Thyroid gland (tissue), 4 donors: Measurements from ENCODE around the gene NBPF19. TPM values are rescaled to one million over a fixed set of nuclear protein-coding genes. Genes with fewer than 3 reads are reported as not detected.
"Not testable (repeated sequence)": the region's sequence is repeated elsewhere in the genome, so short reads cannot be mapped to it uniquely, and the experiment has no call there.

ENCODE experiments used
- DNase-seq, 2 donors: peaks; one replicate each; pipeline ENCODE4 v3.0.0-alpha.2; 2019
- H3K27ac ChIP-seq, 3 donors: fragments of 200-600 bp; sonication (generic); 1 replicate in 2 of 3; 2 replicates in 1 of 3; pipeline ENCODE4 v1.5.1; 2016 to 2019; ENCODE audit warnings: mild to moderate bottlenecking in 1 of 3, moderate library complexity in 1 of 3
- H3K27me3 ChIP-seq: fragments of 200-600 bp; sonication (generic); one replicate; pipeline ENCODE4 v1.5.1; 2019
- H3K36me3 ChIP-seq, 2 donors: fragments of 200-600 bp; sonication (generic); one replicate each; pipeline ENCODE4 v1.5.1; 2016 to 2019
- H3K4me1 ChIP-seq, 2 donors: fragments of 200-600 bp; sonication (generic); one replicate each; pipeline ENCODE4 v1.5.1; 2017 to 2019
- H3K4me3 ChIP-seq, 3 donors: fragments of 200-600 bp; sonication (generic); replicated peaks in 1 of 3; 1 replicate in 2 of 3; 2 replicates in 1 of 3; pipeline ENCODE4 v1.5.1; 2016; ENCODE audit warnings: mild to moderate bottlenecking in 1 of 3
- H3K9me3 ChIP-seq: fragments of 200-600 bp; sonication (generic); one replicate; pipeline ENCODE4 v1.5.1; 2017
- WGBS, 2 donors: methylation state at CpG; one replicate each; pipeline ENCODE4 v1.1.5; 2017; 5-methylcytosine and 5-hydroxymethylcytosine counted together
- intact Hi-C: fragments of 100-400 bp; cut with DNase I; formaldehyde crosslinking; loops from one replicate; pipeline ENCODE4 v1.15.1; 2023
- total RNA-seq, 4 donors: library from RNA; depleted of rRNA; stranded (reverse); fragments of >200 nt; gene quantifications; one replicate each; pipeline ENCODE4 v1.2.3, GENCODE V29; 2016
- TF ChIP-seq, protein P1 (sequence below), 6 experiments: fragments of 200-600 bp in 3 of 6; fragments of 450-650 bp in 3 of 6; sonication (generic) in 3 of 6; IDR thresholded peaks; one replicate each; pipeline ENCODE4 v1.5.1; 2016 to 2019; ENCODE audit warnings: antibody characterized with exemption in 6 of 6, mild to moderate bottlenecking in 2 of 6, inconsistent platforms in 1 of 6, moderate library complexity in 1 of 6

NBPF19 gene, protein sequence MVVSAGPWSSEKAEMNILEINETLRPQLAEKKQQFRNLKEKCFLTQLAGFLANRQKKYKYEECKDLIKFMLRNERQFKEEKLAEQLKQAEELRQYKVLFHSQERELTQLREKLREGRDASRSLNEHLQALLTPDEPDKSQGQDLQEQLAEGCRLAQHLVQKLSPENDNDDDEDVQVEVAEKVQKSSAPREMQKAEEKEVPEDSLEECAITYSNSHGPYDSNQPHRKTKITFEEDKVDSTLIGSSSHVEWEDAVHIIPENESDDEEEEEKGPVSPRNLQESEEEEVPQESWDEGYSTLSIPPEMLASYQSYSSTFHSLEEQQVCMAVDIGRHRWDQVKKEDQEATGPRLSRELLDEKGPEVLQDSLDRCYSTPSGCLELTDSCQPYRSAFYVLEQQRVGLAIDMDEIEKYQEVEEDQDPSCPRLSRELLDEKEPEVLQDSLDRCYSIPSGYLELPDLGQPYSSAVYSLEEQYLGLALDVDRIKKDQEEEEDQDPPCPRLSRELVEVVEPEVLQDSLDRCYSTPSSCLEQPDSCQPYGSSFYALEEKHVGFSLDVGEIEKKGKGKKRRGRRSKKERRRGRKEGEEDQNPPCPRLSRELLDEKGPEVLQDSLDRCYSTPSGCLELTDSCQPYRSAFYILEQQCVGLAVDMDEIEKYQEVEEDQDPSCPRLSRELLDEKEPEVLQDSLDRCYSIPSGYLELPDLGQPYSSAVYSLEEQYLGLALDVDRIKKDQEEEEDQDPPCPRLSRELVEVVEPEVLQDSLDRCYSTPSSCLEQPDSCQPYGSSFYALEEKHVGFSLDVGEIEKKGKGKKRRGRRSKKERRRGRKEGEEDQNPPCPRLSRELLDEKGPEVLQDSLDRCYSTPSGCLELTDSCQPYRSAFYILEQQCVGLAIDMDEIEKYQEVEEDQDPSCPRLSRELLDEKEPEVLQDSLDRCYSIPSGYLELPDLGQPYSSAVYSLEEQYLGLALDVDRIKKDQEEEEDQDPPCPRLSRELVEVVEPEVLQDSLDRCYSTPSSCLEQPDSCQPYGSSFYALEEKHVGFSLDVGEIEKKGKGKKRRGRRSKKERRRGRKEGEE (N-terminal part only)
- 10 to 100 TPM; 14.8 to 24.7 (median 19.2) TPM for total RNA-seq

DNA sequence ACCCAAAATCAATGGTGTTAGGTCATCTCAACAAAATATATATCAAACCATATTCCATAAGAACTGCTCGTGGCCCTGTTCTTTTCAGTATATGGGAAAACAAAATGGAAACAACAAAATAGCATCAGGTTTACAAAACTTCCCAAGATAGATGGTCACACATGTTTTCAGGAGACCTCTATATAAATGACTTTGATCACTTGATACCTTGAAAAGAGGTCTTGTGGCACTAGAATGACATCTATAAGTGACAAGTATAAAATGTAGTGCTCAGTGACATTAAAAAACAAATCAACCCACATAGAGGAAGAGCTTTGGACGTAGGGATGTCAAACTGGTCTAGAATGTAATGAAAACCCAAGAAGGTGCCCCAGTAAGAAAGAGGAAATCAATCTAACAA, at the start of gene NBPF19:
TSS of gene NBPF19 (plus strand) at position 301 of the 400 bp plus-strand sequence. CDS start 888 bp downstream, outside the sequence.
- H3K36me3 ChIP-seq, DNase-seq, intact Hi-C loops, H3K27me3 ChIP-seq, H3K4me3 ChIP-seq, H3K4me1 ChIP-seq, H3K27ac ChIP-seq, H3K9me3 ChIP-seq: not testable (repeated sequence)
- WGBS, 2 donors, result 83 to 86% methylated on average over 1 of the region's 2 CpGs

DNA sequence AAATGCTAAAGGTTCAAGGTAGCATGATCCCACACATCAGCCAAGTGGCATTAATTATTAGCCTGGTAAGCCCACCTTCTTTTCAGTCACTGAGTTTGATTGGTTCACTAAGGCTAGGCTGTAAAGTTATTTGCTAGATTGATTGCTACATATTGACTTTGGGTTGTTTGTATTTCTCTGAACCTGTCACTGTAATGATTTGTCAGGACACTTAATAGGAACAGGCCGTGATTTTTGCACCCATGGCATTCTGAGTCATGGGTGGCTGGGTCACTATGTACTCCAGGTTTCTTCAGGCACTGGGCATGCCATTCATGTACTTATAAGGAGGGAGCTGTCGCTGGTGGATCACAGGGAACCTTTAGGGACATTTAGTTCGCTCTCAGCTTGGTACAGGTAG, 46.5 kb upstream of the NBPF19 start:
- H3K4me3 ChIP-seq, H3K27ac ChIP-seq, H3K9me3 ChIP-seq, H3K36me3 ChIP-seq, H3K4me1 ChIP-seq, H3K27me3 ChIP-seq, intact Hi-C loops: not testable (repeated sequence)
- peak in 1 of 2 donors; percentile 21 for DNase-seq
- no CpG with 5 or more reads among the region's 3 CpGs for WGBS, 2 donors

DNA sequence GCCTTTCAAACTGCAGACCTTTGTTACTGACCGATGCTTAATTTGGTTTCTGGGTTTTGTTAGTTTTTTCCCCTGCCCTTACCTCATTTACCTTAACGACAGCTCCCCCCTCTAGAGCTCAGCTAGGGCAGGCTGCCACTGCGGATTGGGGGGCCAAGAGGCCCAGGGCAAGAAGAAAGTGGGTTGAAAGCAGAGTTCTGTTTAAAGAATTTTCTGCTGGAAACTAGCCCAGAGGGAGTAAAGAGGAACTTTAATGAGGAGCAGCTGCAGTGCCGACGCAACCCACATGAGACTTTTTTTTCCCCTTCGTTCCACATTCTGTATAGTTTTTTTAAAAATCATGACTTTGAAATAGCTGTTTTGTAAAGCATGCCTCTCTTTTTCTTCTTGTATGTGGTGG, 29.4 kb upstream of the NBPF19 start:
- intact Hi-C loops, H3K4me3 ChIP-seq, H3K4me1 ChIP-seq: not testable (repeated sequence)

GRCh38 chr1:149452196-149452595, 22.6 kb upstream of the NBPF19 start:
- H3K9me3 ChIP-seq, H3K36me3 ChIP-seq, H3K4me3 ChIP-seq, H3K27ac ChIP-seq, H3K4me1 ChIP-seq, DNase-seq, H3K27me3 ChIP-seq, intact Hi-C loops: not testable (repeated sequence)
- 80% methylated on average over 1 of the region's 2 CpGs; no CpG with 5 or more reads in 1 of the 2 donors for WGBS, 2 donors

More for the DNA sequence above, 29.4 kb upstream of the NBPF19 start:
- H3K9me3 ChIP-seq, H3K36me3 ChIP-seq, H3K27me3 ChIP-seq, H3K27ac ChIP-seq: not testable (repeated sequence)
- DNase-seq, result peak; percentile 12 to 40
- 0 to 15% methylated on average over 3 to 5 of the region's 6 CpGs for WGBS, 2 donors

GRCh38 chr1:149452652-149453051, 22.2 kb upstream of the NBPF19 start:
- H3K27ac ChIP-seq, H3K4me3 ChIP-seq, H3K36me3 ChIP-seq, DNase-seq, intact Hi-C loops, H3K27me3 ChIP-seq, H3K4me1 ChIP-seq, H3K9me3 ChIP-seq: not testable (repeated sequence)
- WGBS, 2 donors, result no CpG with 5 or more reads among the region's 1 CpG

DNA sequence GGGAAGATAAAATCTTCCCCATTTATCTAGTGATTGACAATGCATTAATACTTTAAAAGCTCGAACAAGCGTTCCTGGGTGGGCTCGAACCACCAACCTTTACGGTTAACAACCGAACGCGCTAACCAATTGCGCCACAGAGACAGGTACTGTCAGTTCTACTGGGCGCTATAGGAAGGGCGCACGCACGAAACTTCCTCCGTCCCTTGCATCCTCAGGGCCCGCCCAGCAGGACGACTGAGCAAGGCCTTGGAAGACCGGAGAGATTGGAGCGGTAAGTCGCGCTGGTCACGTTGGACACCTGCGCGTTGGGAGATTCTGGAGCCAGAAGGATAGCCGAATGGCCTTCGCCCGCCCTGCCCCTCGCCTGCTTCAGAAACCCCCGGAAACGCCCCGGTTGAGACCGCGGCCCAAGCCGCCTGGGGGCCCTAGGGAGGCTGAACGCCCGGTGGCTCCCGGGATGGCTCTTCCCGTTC, 83.5 kb downstream of the NBPF19 start:
- H3K36me3 ChIP-seq, H3K27me3 ChIP-seq, H3K4me3 ChIP-seq, H3K9me3 ChIP-seq, H3K4me1 ChIP-seq, intact Hi-C loops, H3K27ac ChIP-seq: not testable (repeated sequence)
- TF ChIP-seq, protein P1, sequence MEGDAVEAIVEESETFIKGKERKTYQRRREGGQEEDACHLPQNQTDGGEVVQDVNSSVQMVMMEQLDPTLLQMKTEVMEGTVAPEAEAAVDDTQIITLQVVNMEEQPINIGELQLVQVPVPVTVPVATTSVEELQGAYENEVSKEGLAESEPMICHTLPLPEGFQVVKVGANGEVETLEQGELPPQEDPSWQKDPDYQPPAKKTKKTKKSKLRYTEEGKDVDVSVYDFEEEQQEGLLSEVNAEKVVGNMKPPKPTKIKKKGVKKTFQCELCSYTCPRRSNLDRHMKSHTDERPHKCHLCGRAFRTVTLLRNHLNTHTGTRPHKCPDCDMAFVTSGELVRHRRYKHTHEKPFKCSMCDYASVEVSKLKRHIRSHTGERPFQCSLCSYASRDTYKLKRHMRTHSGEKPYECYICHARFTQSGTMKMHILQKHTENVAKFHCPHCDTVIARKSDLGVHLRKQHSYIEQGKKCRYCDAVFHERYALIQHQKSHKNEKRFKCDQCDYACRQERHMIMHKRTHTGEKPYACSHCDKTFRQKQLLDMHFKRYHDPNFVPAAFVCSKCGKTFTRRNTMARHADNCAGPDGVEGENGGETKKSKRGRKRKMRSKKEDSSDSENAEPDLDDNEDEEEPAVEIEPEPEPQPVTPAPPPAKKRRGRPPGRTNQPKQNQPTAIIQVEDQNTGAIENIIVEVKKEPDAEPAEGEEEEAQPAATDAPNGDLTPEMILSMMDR (IDR thresholded peaks at IDR 0.05), result peak in 1 of 6 experiments; percentile 19
- peak; percentile 6 to 41 for DNase-seq
- 0 to 3% methylated on average over 5 to 8 of the region's 36 CpGs for WGBS, 2 donors

GRCh38 chr1:149561806-149562205, 87.0 kb downstream of the NBPF19 start:
- WGBS, 2 donors, result 90% methylated on average over 2 to 5 of the region's 23 CpGs
- intact Hi-C loops, result not testable (repeated sequence)

GRCh38 chr1:149565485-149565884, 90.6 kb downstream of the NBPF19 start:
- H3K36me3 ChIP-seq, DNase-seq, H3K4me3 ChIP-seq, H3K9me3 ChIP-seq, H3K27ac ChIP-seq, H3K4me1 ChIP-seq, H3K27me3 ChIP-seq, intact Hi-C loops: not testable (repeated sequence)
- WGBS, 2 donors, result 100% methylated on average over 1 of the region's 4 CpGs

More at GRCh38 chr1:149561806-149562205, 87.0 kb downstream of the NBPF19 start:
- H3K27me3 ChIP-seq, DNase-seq, H3K4me3 ChIP-seq, H3K9me3 ChIP-seq, H3K36me3 ChIP-seq, H3K27ac ChIP-seq, H3K4me1 ChIP-seq: not testable (repeated sequence)

DNA sequence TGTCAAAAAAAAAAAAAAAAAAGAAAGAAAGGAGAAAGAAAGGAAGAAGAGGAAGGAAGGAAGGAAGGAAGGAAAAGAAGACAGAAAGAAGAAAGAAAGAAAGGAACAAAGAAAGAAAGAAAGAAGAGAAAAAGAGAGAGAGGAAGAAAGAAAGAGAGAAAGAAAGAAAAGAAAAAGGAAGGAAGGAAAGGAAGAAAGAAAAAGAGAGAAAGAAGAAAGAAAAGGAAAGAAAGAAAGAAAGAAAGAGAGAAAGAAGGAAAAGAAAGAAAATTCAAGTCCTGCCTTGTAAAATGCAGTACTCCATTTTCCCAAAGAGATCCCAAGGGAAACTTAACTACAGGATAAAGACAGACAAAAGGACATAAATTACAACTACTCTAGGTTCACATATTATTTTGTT, 97.9 kb downstream of the NBPF19 start:
- H3K4me3 ChIP-seq, H3K27me3 ChIP-seq, H3K9me3 ChIP-seq, H3K4me1 ChIP-seq, intact Hi-C loops, H3K27ac ChIP-seq, H3K36me3 ChIP-seq, DNase-seq: not testable (repeated sequence)

DNA sequence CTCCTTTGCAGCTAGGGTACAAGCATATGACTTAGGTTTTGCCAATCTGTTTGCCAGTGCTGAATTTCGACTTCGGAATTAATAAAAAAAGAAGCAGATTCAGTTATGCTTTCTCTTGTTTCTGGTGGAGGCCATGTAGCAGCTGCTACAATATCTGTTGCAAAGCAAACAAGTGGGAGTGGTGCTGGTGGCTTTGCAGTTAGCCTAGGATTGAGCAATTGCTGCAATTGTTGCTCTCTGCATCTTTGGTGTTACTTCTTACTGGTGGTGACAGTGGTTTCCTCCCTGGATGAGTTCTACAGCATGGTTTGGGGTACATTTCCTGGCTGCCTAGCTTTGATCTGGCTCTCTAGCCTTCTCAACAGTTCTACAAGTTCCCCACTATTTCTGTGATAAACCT, 110.7 kb downstream of the NBPF19 start:
- DNase-seq, result peak in 1 of 2 donors; percentile 1
- H3K4me3 ChIP-seq, H3K4me1 ChIP-seq, H3K27me3 ChIP-seq, intact Hi-C loops, H3K36me3 ChIP-seq, H3K9me3 ChIP-seq, H3K27ac ChIP-seq: not testable (repeated sequence)
- 92% methylated on average over 2 of the region's 2 CpGs; no CpG with 5 or more reads in 1 of the 2 donors for WGBS, 2 donors
